Gastrocnemius medialis (tissue), 4 donors: ENCODE measurements around the gene HLA-DRB1. TPM values are rescaled to one million over a fixed set of nuclear protein-coding genes. Genes with fewer than 3 reads are reported as not detected.
A peak's percentile ranks its signal among the peaks of the same experiment; 100 is the strongest.

Experiments
- ATAC-seq, 2 donors: fragments of 150-250 bp; one replicate each; pipeline ENCODE4 v1.9.1; 2016
- DNase-seq, 2 donors: peaks; one replicate each; pipeline ENCODE4 v3.0.0-alpha.2; 2019
- H3K27ac ChIP-seq, 4 donors: fragments of 200-600 bp; sonication (generic); 1 replicate in 1 of 4; 2 replicates in 3 of 4; pipeline ENCODE4 v1.5.1; 2016 to 2018; ENCODE audit warnings: mild to moderate bottlenecking in 2 of 4, moderate library complexity in 1 of 4
- H3K27me3 ChIP-seq, 3 donors: fragments of 200-600 bp; sonication (generic) in 2 of 3; 1 replicate in 1 of 3; 2 replicates in 2 of 3; pipeline versions ENCODE4 v1.5.1 to v1.6.0; 2016 to 2019; ENCODE audit warnings: mild to moderate bottlenecking in 1 of 3, moderate library complexity in 1 of 3
- H3K36me3 ChIP-seq, 2 donors: fragments of 200-600 bp; sonication (generic) in 1 of 2; one replicate each; pipeline ENCODE4 v1.5.1; 2017 to 2018
- H3K4me1 ChIP-seq, 2 donors: fragments of 200-600 bp; sonication (generic) in 1 of 2; one replicate each; pipeline ENCODE4 v1.5.1; 2016 to 2017; ENCODE audit warnings: mild to moderate bottlenecking in 2 of 2
- H3K4me3 ChIP-seq, 4 donors: fragments of 200-600 bp; sonication (generic) in 3 of 4; 1 replicate in 1 of 4; 2 replicates in 3 of 4; pipeline ENCODE4 v1.5.1; 2016 to 2019; ENCODE audit warnings: mild to moderate bottlenecking in 2 of 4
- H3K9me3 ChIP-seq, 3 donors: fragments of 200-600 bp; sonication (generic) in 2 of 3; 1 replicate in 1 of 3; 2 replicates in 2 of 3; pipeline ENCODE4 v1.5.1; 2016 to 2019
- POLR2A ChIP-seq, 2 donors: fragments of 450-650 bp; IDR thresholded peaks; one replicate each; pipeline ENCODE4 v1.6.1; 2017; ENCODE audit warnings: antibody characterized with exemption in 2 of 2, mild to moderate bottlenecking in 2 of 2, moderate library complexity in 2 of 2
- in situ Hi-C, 4 donors: fragments of 200-750 bp; cut with MboI; loops; one replicate each; pipeline versions ENCODE4 v1.15.0 to v1.8.0; 2017; ENCODE audit warnings: low sequenced_read_pairs in 4 of 4
- intact Hi-C: fragments of 100-400 bp; cut with DNase I; formaldehyde crosslinking; loops from one replicate; pipeline ENCODE4 v1.15.1; 2023; ENCODE audit warnings: low total_unique reads
- total RNA-seq, 4 donors: library from RNA; depleted of rRNA; stranded (reverse); fragments of >200 nt; gene quantifications; one replicate each; pipeline versions ENCODE4 v1.1.0 to v1.2.3, GENCODE V29; 2016
- TF ChIP-seq, protein P1 (sequence below), 5 experiments: fragments of 450-650 bp in 3 of 5; fragments of 200-600 bp in 2 of 5; sonication (generic) in 2 of 5; IDR thresholded peaks in 4 of 5; conservative IDR thresholded peaks in 1 of 5; 1 replicate in 4 of 5; 2 replicates in 1 of 5; pipeline ENCODE4 v1.5.1; 2016 to 2019; ENCODE audit warnings: antibody characterized with exemption in 5 of 5, mild to moderate bottlenecking in 3 of 5, moderate library complexity in 3 of 5

The HLA-DRB1 gene
- total RNA-seq, 4 donors from 2014 or later, result 7.5 to 25.2 (median 16.5) TPM

DNA sequence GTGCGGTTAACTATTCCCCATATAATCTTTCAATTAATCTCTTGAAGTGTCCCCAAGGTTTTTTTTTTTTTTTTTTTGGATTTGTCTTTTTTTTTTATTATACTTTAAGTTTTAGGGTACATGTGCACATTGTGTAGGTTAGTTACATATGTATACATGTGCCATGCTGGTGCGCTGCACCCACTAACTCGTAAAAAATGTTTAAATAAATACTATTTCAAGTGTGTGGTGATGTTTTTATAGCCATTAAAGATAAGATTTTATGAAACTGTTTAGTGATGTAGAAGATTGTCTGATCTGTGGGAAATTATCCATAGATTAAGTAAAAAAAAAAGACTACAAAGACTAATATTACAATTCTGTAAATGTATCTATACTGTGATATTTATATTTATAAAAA, 34.9 kb upstream of the HLA-DRB1 start:
- Histone ChIP-seq H3K4me3 (no peak overlapping the region), H3K36me3 (no peaks in the 10 kb centered on the region), H3K27me3 (no peaks in the 10 kb centered on the region), H3K4me1 (no peaks in the 10 kb centered on the region), H3K9me3 (no peaks in the 10 kb centered on the region), H3K27ac (no peak overlapping the region)
- ATAC-seq (no peak), DNase-seq (no peak)
- intact Hi-C loops, result no loop called here
- TF ChIP-seq, protein P1, sequence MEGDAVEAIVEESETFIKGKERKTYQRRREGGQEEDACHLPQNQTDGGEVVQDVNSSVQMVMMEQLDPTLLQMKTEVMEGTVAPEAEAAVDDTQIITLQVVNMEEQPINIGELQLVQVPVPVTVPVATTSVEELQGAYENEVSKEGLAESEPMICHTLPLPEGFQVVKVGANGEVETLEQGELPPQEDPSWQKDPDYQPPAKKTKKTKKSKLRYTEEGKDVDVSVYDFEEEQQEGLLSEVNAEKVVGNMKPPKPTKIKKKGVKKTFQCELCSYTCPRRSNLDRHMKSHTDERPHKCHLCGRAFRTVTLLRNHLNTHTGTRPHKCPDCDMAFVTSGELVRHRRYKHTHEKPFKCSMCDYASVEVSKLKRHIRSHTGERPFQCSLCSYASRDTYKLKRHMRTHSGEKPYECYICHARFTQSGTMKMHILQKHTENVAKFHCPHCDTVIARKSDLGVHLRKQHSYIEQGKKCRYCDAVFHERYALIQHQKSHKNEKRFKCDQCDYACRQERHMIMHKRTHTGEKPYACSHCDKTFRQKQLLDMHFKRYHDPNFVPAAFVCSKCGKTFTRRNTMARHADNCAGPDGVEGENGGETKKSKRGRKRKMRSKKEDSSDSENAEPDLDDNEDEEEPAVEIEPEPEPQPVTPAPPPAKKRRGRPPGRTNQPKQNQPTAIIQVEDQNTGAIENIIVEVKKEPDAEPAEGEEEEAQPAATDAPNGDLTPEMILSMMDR (IDR thresholded peaks at IDR 0.05 in 4 of 5, conservative IDR thresholded peaks at IDR 0.05 in 1 of 5), result no peak
- TF ChIP-seq POLR2A (IDR thresholded peaks at IDR 0.05), result no peak
- in situ Hi-C loops, result no loop called here

DNA sequence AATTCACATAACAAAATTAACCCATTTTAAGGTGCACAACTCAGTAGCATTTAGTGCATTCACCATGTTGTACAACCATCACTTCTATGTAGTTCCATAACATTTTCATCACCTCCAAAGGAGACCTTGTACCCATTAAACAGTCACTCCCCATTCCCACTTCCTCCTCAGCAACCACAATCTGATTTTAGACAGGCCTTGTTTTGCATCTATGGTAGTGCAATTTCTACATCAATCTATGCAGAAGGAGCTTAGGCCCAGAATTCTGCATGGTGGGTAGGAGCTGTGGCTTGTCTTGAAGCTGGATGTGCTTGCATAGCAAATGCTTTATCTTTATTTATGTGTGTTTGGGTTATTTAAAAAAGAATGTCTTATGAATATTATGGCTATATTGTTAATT, 34.0 kb upstream of the HLA-DRB1 start:
- Histone ChIP-seq H3K27me3 (no peaks in the 10 kb centered on the region), H3K4me3 (no peak overlapping the region), H3K36me3 (no peaks in the 10 kb centered on the region), H3K9me3 (no peaks in the 10 kb centered on the region), H3K27ac (no peak overlapping the region), H3K4me1 (no peaks in the 10 kb centered on the region)
- no peak for ATAC-seq
- DNase-seq, result no peak
- TF ChIP-seq, protein P1 (IDR thresholded peaks at IDR 0.05 in 4 of 5, conservative IDR thresholded peaks at IDR 0.05 in 1 of 5), result no peak
- no peak for TF ChIP-seq POLR2A (IDR thresholded peaks at IDR 0.05)
- intact Hi-C loops, result no loop called here
- in situ Hi-C loops, result no loop called here

DNA sequence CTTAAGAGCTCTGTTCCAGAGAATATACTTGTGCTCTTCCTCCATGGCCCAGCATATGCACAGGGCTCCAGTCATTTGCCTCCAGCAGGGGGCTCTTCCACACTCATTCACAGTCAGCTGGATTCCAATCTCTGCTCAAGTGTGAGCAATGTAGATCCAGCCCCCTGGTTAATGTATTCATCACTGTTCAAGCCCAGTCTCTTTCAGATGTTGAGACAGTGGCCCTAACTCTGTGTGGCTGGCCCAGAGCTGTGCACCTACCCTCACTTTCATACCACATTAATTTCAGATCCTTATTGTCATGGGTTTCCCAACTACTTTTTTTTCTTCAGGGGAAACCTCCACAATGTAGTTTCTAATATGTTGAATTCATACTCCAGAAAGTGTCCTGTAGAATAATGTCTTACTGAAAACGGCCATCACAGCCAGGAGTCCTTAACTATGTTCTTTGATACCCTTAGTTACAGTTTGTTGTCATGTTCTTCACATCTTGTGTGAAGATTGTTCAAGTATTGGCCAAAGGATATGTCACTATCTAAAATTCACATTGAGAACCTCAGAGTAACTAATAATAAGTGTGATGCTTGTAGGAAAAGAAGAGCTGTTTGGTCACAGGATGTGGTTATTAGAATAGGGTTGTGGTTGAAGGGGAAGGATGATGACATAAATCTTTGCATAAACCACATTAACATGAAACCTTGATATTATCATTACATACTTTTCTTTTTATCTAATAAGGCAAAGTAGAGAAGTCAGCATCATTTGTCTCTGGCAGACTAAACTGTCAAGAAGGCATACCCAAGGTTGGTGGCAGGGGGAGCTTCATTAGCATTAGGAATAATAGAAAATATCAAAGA, 33.1 kb upstream of the HLA-DRB1 start:
- in situ Hi-C loops (no loop called here), intact Hi-C loops (no loop called here)
- H3K36me3 ChIP-seq, result no peaks in the 10 kb centered on the region
- TF ChIP-seq, protein P1 (IDR thresholded peaks at IDR 0.05 in 4 of 5, conservative IDR thresholded peaks at IDR 0.05 in 1 of 5), result peak in 2 of 5 experiments; percentile 23 to 36
- TF ChIP-seq POLR2A (IDR thresholded peaks at IDR 0.05), result no peak
- H3K27me3 ChIP-seq, result no peaks in the 10 kb centered on the region
- H3K4me3 ChIP-seq, result no peak overlapping the region
- DNase-seq, result no peak
- H3K9me3 ChIP-seq, result no peaks in the 10 kb centered on the region
- no peak overlapping the region for H3K27ac ChIP-seq
- no peaks in the 10 kb centered on the region for H3K4me1 ChIP-seq
- peak in 1 of 2 donors; percentile 33 for ATAC-seq

DNA sequence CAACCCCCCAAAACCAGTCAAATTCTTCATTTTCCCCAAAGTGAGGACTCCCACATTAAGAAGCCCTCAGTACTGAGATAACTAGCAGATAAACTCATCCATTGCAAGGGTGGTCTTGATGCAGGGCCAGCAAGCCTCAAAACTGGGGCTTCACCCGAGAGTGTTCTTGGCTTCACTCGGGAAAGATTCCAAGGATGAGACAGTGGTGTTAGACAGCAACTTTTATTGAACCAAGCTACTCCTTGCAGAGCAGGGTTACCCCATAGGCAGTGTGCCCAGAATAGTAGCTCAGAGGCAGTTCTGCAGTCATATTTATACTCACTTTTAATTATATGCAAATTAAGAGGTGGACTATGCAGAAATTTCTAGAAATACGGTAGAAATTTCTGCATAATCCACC, 31.7 kb upstream of the HLA-DRB1 start:
- intact Hi-C loops (no loop called here), in situ Hi-C loops (no loop called here)
- Histone ChIP-seq H3K4me3 (no peak overlapping the region), H3K36me3 (no peaks in the 10 kb centered on the region), H3K4me1 (no peaks in the 10 kb centered on the region), H3K27ac (no peak overlapping the region), H3K9me3 (no peaks in the 10 kb centered on the region), H3K27me3 (no peaks in the 10 kb centered on the region)
- DNase-seq, result no peak
- TF ChIP-seq, protein P1 (IDR thresholded peaks at IDR 0.05 in 4 of 5, conservative IDR thresholded peaks at IDR 0.05 in 1 of 5), result no peak
- no peak for TF ChIP-seq POLR2A (IDR thresholded peaks at IDR 0.05)
- no peak for ATAC-seq
